Neural cell (in vitro differentiated cells): ENCODE measurements around the gene CFAP221.

ENCODE experiments used
- CTCF ChIP-seq: fragments of 450-650 bp; IDR thresholded peaks from 2 replicates; pipeline ENCODE4 v1.5.1; 2014; ENCODE audit warnings: antibody characterized with exemption, mild to moderate bottlenecking, moderate library complexity; ENCODE audit not compliant: poor library complexity, severe bottlenecking
- MXI1 ChIP-seq: fragments of 450-650 bp; conservative IDR thresholded peaks from 2 replicates; pipeline ENCODE4 v1.6.1; 2014; ENCODE audit warnings: antibody characterized with exemption, mild to moderate bottlenecking; ENCODE audit not compliant: poor library complexity, severe bottlenecking
- TF ChIP-seq, protein P1 (sequence below): IDR thresholded peaks from 2 replicates; pipeline ENCODE4 v1.6.1; 2012; ENCODE audit warnings: borderline replicate concordance

DNA sequence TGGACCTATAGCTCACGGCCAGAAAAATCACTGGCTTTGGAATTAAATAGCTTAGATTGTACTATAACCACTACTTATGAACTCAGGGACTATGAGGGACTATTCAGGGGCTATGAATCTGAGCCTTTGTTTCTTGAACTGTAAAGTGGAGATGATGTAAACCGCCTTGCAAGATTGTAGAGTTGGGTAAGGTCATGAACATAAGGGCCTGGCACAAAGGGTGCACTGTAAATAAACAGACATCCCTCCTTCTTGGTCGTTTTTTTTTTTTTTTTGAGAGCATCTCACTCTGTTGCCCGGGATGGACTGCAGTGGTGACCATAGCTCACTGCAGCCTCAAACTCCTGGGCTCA lies 137.6 kb downstream of the CFAP221 start:
- TF ChIP-seq, protein P1, sequence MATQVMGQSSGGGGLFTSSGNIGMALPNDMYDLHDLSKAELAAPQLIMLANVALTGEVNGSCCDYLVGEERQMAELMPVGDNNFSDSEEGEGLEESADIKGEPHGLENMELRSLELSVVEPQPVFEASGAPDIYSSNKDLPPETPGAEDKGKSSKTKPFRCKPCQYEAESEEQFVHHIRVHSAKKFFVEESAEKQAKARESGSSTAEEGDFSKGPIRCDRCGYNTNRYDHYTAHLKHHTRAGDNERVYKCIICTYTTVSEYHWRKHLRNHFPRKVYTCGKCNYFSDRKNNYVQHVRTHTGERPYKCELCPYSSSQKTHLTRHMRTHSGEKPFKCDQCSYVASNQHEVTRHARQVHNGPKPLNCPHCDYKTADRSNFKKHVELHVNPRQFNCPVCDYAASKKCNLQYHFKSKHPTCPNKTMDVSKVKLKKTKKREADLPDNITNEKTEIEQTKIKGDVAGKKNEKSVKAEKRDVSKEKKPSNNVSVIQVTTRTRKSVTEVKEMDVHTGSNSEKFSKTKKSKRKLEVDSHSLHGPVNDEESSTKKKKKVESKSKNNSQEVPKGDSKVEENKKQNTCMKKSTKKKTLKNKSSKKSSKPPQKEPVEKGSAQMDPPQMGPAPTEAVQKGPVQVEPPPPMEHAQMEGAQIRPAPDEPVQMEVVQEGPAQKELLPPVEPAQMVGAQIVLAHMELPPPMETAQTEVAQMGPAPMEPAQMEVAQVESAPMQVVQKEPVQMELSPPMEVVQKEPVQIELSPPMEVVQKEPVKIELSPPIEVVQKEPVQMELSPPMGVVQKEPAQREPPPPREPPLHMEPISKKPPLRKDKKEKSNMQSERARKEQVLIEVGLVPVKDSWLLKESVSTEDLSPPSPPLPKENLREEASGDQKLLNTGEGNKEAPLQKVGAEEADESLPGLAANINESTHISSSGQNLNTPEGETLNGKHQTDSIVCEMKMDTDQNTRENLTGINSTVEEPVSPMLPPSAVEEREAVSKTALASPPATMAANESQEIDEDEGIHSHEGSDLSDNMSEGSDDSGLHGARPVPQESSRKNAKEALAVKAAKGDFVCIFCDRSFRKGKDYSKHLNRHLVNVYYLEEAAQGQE: no peak
- TF ChIP-seq CTCF (no peak), MXI1 (no peak)
